ENCODE measurements around the gene SCD.
"Not testable (repeated sequence)": the region's sequence is repeated elsewhere in the genome, so short reads cannot be mapped to it uniquely, and the experiment has no call there.

Gene SCD

GRCh38 chr10:100362570-100363496 lies 15.8 kb downstream of the SCD start:
- no peak for DNase-seq

- no peak for DNase-seq
Observed at GRCh38 chr10:100364175-100364574, 17.1 kb downstream of the SCD start.

- DNase-seq = peak; percentile 71
Observed at GRCh38 chr10:100364735-100365391, 17.8 kb downstream of the SCD start.

- DNase-seq = no peak
Observed at GRCh38 chr10:100368721-100369120, 21.7 kb downstream of the SCD start.

- peak; percentile 24 for DNase-seq
Observed at GRCh38 chr10:100370714-100371481, 23.9 kb downstream of the SCD start.

- no peak for DNase-seq
Observed at GRCh38 chr10:100371482-100372027, 24.5 kb downstream of the SCD start.

- peak; percentile 58 for DNase-seq
Observed at GRCh38 chr10:100372415-100373297, 25.6 kb downstream of the SCD start.

- DNase-seq = peak; percentile 98
Observed at GRCh38 chr10:100373298-100374199, 26.5 kb downstream of the SCD start.

- no peak for DNase-seq
Observed at GRCh38 chr10:100374200-100374655, 27.2 kb downstream of the SCD start.

GRCh38 chr10:100374677-100375353 lies 27.8 kb downstream of the SCD start:
- not testable (repeated sequence) for DNase-seq

- not testable (repeated sequence) for DNase-seq
Observed at GRCh38 chr10:100376656-100377055, 29.6 kb downstream of the SCD start.

- no peak for DNase-seq
Observed at GRCh38 chr10:100377830-100378229, 30.8 kb downstream of the SCD start.

GRCh38 chr10:100380400-100380799 lies 33.4 kb downstream of the SCD start:
- no peak for DNase-seq

GRCh38 chr10:100382553-100382952 lies 35.5 kb downstream of the SCD start:
- no peak for DNase-seq

GRCh38 chr10:100383251-100383650 lies 36.2 kb downstream of the SCD start:
- DNase-seq = no peak

- DNase-seq = no peak
Observed at GRCh38 chr10:100391163-100392002, 44.4 kb downstream of the SCD start.

- DNase-seq = no peak
Observed at GRCh38 chr10:100392686-100393003, 45.6 kb downstream of the SCD start.

GRCh38 chr10:100395626-100396025 lies 48.6 kb downstream of the SCD start:
- no peak for DNase-seq

- DNase-seq = no peak
Observed at GRCh38 chr10:100396605-100397004, 49.6 kb downstream of the SCD start.
